PC-3 (cell line): ENCODE results near the gene SH3RF1.

Experiments used
- CTCF ChIP-seq: fragments of 300-600 bp; sonication (generic); conservative IDR thresholded peaks from 2 replicates; pipeline ENCODE4 v1.5.1; 2017; ENCODE audit warnings: antibody characterized with exemption, low read depth, mild to moderate bottlenecking, low read length
- EZH2 ChIP-seq: fragments of 300-600 bp; sonication (generic); IDR thresholded peaks from one replicate; pipeline ENCODE4 v1.6.1; 2017; ENCODE audit warnings: antibody characterized with exemption, mild to moderate bottlenecking, low read length; ENCODE audit not compliant: unreplicated experiment

DNA sequence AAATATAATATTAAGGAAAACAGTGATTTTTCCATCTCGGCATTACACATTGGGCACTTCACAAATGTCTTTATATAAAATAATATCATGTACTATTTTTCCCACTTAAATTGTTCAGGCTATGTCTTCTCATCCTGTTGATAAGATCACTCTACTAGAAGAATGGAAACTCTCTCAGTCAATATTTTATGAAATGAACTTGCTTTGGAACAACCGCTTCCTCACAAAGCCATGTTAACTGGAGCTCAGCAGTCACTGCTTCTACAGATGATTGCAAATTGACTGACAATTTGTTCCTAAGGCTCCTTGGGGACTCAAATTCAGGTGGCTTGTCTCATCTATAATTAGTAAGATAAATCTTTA, 133.2 kb downstream of the SH3RF1 start:
- TF ChIP-seq CTCF (no peak), EZH2 (no peak)
